Memory B cell (primary cell): ENCODE measurements around the gene PNPLA3.

ENCODE experiments used
- ATAC-seq: fragments of 150-1000 bp; cut with Tn5 transposase; 2 replicates; pipeline ENCODE4 v1.10.0; 2021; ENCODE audit warnings: low read depth, mild to moderate bottlenecking, moderate library complexity
- DNase-seq, 2 donors: peaks; one replicate each; pipeline ENCODE4 v3.0.0; 2022; ENCODE audit warnings: low spot score in 2 of 2
- H3K27ac Mint-ChIP-seq: one replicate; pipeline ENCODE4 v1.8.0; 2022; ENCODE audit warnings: mild to moderate bottlenecking, moderate library complexity, mixed read lengths
- H3K27me3 Mint-ChIP-seq: one replicate; pipeline ENCODE4 v1.8.0; 2022; ENCODE audit warnings: mixed read lengths
- H3K36me3 Mint-ChIP-seq: one replicate; pipeline ENCODE4 v1.8.0; 2022; ENCODE audit warnings: mild to moderate bottlenecking, mixed read lengths
- H3K4me1 Mint-ChIP-seq: one replicate; pipeline ENCODE4 v1.8.0; 2022; ENCODE audit warnings: mixed read lengths
- H3K4me3 Mint-ChIP-seq: one replicate; pipeline ENCODE4 v1.8.0; 2022; ENCODE audit warnings: mild to moderate bottlenecking, moderate library complexity, mixed read lengths
- H3K9me3 Mint-ChIP-seq: one replicate; pipeline ENCODE4 v1.8.0; 2022; ENCODE audit warnings: mixed read lengths

Gene PNPLA3

DNA sequence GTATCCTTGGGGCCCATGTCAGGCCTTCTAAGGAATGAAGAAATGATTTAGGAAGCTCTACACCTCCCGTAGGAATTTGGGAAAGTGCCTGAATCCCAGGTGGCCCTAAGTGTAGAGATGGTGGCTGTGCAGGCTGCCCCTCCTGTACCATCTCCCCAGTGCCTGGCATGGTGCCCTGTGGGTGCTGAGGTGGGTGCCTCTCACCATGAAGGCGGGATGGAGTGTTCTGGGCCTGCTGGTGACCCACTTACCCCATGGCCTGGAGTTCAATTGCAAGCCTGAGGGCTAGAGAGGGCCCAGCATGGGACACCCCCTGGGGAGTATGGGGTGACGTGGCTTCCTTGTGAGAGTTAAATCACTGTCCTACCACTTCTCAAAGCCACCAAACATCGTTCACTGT is 51.4 kb downstream of the PNPLA3 start:
- no peak for DNase-seq

DNA sequence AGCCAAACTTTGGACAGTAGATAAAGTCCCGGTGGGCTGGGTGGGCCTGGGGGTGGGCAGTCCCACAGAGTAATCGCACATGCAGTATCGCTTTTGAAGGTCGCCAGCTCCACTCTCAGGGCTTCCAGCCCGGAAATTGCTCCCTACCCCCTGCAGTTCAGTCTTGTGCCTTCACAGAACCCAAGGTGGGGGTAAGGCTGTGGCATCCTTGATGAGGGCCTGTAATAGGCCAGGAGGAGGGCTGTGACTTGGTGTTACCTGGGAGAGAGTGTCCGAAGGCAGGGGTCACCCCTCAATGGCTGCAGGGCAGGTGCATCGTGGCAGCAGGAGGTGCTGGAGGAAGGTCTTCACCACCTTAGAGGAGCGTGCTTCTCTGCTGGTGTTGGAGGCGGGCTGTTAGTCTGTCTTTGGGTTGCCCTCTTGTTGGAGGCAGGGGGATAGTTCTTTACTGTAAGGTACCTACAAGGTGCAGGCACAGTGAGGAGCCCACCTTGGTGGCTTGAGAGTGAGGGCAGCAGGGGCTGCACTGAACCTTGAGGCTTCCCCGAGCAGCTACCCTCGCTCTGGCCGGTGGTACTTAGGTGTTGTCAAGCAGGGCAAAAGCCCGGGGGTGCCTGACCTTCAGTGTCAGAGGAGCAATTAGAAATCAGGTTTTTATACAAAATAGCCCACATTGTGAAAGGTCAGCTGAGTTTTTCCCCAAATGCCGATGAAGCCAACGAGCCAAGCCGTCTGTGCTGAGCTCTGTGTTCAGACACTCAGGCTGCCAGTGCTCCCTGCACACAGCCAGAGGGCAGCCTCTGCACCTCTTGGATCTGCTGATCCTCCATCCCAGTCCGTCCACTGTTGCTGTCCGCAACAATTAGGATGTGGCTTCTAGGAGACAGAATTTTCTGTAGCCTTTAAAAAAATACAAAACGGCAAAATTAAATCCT is 53.5 kb downstream of the PNPLA3 start:
- no peaks in the 10 kb centered on the region for H3K9me3 Mint-ChIP-seq
- H3K36me3 Mint-ChIP-seq, result peaks cover 37% of the 10 kb centered on the region
- DNase-seq (no peak), ATAC-seq (no peak)
- no peak overlapping the region for H3K27ac Mint-ChIP-seq
- H3K4me1 Mint-ChIP-seq, result no peaks in the 10 kb centered on the region
- no peaks in the 10 kb centered on the region for H3K27me3 Mint-ChIP-seq
- no peak overlapping the region for H3K4me3 Mint-ChIP-seq

More for the DNA sequence above, 51.4 kb downstream of the PNPLA3 start:
- no peak for ATAC-seq
- no peak overlapping the region for H3K4me3 Mint-ChIP-seq
- H3K27ac Mint-ChIP-seq, result no peak overlapping the region
- H3K27me3 Mint-ChIP-seq, result no peaks in the 10 kb centered on the region
- no peaks in the 10 kb centered on the region for H3K9me3 Mint-ChIP-seq
- no peaks in the 10 kb centered on the region for H3K4me1 Mint-ChIP-seq
- peaks cover 35% of the 10 kb centered on the region for H3K36me3 Mint-ChIP-seq

DNA sequence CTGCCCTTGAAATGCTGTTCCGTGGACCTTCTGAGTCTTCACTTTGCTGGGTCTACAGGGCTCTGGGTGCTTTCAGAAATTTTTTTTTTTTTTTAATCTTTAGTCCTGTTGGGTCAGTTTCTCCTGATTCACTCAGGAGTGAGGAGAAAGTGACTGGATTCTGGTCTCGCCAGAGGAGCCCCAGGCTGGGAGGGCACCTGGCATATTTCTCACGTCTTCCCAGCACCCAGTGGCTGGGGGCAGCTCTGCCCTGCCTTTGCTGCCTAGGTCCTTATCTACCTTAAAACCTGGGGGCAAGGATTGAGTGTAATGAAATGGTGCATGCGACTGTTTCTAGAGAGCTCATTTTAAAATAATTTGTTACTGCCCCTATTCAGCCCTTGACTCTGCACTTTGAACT is 55.0 kb downstream of the PNPLA3 start:
- Mint-ChIP-seq H3K36me3 (peaks cover 38% of the 10 kb centered on the region), H3K4me1 (no peaks in the 10 kb centered on the region), H3K9me3 (no peaks in the 10 kb centered on the region), H3K27me3 (no peaks in the 10 kb centered on the region), H3K4me3 (no peak overlapping the region), H3K27ac (no peak overlapping the region)
- no peak for DNase-seq
- no peak for ATAC-seq

DNA sequence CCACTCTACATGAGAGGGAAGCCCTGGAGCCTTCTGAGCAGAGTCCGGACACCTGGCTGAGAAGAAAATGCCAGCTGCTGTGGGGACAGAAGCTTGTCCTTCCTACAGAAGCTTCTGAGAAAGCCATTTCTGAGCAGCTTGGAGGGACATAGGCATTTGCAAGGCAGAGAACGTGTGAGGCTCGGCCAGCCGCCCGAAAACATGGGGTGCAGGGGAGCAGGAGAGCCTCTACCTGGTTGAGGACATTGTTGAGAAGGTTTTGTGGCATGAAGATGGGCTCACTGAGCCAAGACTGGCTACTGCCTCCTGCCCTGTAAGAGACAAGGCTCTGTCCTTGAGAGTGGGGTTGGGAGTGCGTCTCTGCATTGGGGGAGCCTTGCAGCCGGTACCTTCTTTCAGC is 57.0 kb downstream of the PNPLA3 start:
- no peak for DNase-seq
- H3K4me3 Mint-ChIP-seq, result no peak overlapping the region
- H3K9me3 Mint-ChIP-seq, result no peaks in the 10 kb centered on the region
- H3K27ac Mint-ChIP-seq, result no peak overlapping the region
- no peaks in the 10 kb centered on the region for H3K27me3 Mint-ChIP-seq
- H3K36me3 Mint-ChIP-seq, result peaks cover 39% of the 10 kb centered on the region
- H3K4me1 Mint-ChIP-seq, result no peaks in the 10 kb centered on the region
- no peak for ATAC-seq

DNA sequence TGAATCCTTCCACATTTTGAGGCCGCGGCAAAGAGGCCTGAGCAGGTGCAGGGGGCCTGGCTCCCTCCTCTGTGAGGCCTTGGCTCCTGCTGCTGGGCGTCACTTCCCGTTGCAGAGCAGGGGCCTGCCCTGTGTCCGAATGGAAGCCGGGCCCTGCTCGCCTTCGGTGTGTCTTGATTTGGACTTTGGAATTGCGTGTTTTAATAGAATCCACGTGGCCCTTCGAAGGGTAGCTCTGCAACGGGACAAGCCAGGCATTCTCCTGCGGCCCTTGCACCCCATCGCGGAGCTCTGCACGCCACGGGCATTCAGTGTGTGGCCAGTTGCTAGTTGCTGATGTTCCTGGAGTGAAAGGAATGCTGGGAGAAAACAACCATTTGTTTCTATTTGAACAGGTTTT is 57.4 kb downstream of the PNPLA3 start:
- Mint-ChIP-seq H3K4me3 (no peak overlapping the region), H3K27me3 (no peaks in the 10 kb centered on the region), H3K4me1 (no peaks in the 10 kb centered on the region), H3K36me3 (peaks cover 35% of the 10 kb centered on the region), H3K27ac (no peak overlapping the region), H3K9me3 (no peaks in the 10 kb centered on the region)
- DNase-seq, result no peak
- ATAC-seq, result no peak

DNA sequence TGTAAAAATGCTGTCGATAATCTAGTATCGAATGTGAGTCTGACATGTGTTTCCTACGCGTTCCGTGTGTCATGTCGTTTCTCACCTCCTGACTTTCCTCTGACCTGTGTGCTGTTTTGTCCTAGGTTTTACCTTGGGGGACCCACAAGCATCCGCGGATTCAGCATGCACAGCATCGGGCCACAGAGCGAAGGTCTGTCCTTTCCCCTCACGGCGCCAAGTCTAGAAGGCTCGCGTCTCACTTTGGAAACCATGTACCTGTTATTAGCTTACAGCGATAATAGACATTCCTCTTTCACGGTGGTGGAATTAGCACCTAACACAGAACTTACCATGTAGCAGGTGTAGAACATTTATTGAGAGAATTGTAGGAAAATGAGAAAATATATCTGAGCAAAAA is 60.2 kb downstream of the PNPLA3 start:
- Mint-ChIP-seq H3K27me3 (no peaks in the 10 kb centered on the region), H3K36me3 (peaks cover 34% of the 10 kb centered on the region), H3K27ac (no peak overlapping the region), H3K9me3 (no peaks in the 10 kb centered on the region), H3K4me1 (peaks cover 2% of the 10 kb centered on the region), H3K4me3 (no peak overlapping the region)
- no peak for DNase-seq
- no peak for ATAC-seq

DNA sequence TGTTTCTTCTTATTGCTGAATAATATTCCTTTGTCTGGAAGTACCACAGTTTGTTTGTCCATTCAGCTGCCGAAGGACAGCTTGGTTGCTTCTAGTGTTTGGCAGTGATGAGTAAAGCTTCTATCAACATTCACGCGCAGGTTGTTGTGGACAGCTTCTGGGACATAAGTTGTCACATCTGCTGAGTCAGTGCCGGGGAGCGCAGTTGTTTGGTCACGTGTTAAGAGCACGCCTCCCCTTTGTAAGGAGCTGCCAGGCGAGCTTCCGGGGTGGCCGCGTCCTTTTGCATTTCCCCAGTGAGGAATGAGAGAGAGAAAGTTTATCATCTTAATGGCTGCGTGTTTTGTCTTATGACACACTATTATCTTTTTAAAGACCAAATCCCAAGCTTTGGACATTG is 61.9 kb downstream of the PNPLA3 start:
- H3K36me3 Mint-ChIP-seq, result peaks cover 29% of the 10 kb centered on the region
- no peak overlapping the region for H3K27ac Mint-ChIP-seq
- H3K4me1 Mint-ChIP-seq, result peaks cover 2% of the 10 kb centered on the region
- DNase-seq, result no peak
- H3K9me3 Mint-ChIP-seq, result no peaks in the 10 kb centered on the region
- no peak overlapping the region for H3K4me3 Mint-ChIP-seq
- no peak for ATAC-seq
- no peaks in the 10 kb centered on the region for H3K27me3 Mint-ChIP-seq

DNA sequence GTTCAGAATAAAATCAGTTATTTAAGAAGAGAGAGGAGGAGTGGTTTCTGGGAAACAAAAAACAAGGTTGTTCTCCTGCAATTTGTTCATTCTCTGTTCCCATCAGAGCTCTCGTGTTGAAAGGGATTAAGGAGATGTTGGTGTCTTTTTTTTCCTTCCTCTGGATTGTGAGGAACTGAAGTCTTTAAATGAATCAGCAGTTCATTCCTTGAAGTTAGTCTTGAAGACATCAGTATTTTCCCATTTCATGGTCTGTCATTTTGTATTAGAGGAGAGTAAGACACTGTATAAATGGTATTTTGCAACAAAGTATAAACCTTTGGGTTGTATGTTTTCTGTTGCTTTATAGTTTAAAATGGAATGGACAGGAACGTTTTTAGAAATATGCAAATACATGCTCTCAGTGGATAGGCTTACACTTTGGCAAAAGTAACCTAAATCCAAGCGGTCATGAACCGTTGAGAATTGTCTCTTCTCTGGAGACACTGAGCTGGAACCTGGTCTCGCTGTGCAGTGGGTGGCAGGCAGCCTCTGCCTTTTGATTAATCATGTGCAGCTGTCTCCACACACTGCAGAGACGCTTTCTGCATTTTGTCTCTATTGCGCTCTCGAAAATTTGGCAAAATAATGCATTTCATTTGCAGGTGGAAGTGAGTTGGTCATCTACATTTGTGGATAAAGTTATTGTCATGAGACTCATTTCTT is 64.7 kb downstream of the PNPLA3 start:
- no peak for ATAC-seq
- H3K4me1 Mint-ChIP-seq, result peaks cover 7% of the 10 kb centered on the region
- H3K9me3 Mint-ChIP-seq, result no peaks in the 10 kb centered on the region
- DNase-seq, result no peak
- H3K4me3 Mint-ChIP-seq, result no peak overlapping the region
- H3K36me3 Mint-ChIP-seq, result peaks cover 39% of the 10 kb centered on the region
- H3K27ac Mint-ChIP-seq, result no peak overlapping the region
- no peaks in the 10 kb centered on the region for H3K27me3 Mint-ChIP-seq

DNA sequence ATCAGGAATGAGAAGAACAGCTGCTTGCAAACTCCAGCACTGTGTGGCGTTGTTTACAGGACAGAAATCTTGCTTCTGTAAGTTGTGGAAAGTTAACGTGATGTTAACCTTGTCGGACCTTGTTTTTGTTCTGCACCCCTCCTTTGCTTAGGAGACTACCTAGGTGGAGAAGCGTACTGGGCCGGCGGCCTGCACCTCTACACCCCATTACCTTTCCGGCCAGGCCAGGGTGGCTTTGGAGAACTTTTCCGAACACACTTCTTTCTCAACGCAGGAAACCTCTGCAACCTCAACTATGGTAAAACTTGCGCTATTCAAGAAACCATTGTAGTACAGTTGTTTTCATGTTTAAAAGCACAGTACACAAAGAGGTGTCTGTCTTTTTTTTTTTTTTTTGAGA is 65.4 kb downstream of the PNPLA3 start:
- peak overlapping the region; percentile 3 for H3K27ac Mint-ChIP-seq

DNA sequence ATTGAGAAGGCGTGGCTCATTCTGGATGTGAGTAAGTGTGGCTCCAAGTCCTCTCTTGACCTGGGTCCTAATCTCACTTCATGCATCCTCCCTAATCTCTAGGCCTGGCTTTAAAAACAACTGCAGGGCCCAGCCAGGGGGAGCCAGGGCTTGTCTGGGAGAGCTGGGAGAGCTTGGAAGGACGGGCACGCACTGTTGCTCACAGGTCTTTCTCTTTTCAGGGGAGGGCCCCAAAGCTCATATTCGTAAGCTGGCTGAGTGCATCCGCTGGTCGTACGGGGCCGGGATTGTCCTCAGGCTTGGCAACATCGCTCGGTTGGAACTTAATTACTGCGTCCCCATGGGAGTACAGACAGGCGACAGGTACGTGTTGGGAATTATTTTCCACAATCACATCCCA is 66.4 kb downstream of the PNPLA3 start:
- no peaks in the 10 kb centered on the region for H3K9me3 Mint-ChIP-seq
- H3K36me3 Mint-ChIP-seq, result peaks cover 35% of the 10 kb centered on the region
- ATAC-seq, result no peak
- no peak for DNase-seq
- H3K27ac Mint-ChIP-seq, result no peak overlapping the region
- no peak overlapping the region for H3K4me3 Mint-ChIP-seq
- H3K4me1 Mint-ChIP-seq, result peaks cover 14% of the 10 kb centered on the region
- H3K27me3 Mint-ChIP-seq, result no peaks in the 10 kb centered on the region

More for the DNA sequence above, 65.4 kb downstream of the PNPLA3 start:
- no peak for ATAC-seq
- Mint-ChIP-seq H3K9me3 (no peaks in the 10 kb centered on the region), H3K4me1 (peaks cover 12% of the 10 kb centered on the region), H3K27me3 (no peaks in the 10 kb centered on the region), H3K36me3 (peaks cover 35% of the 10 kb centered on the region), H3K4me3 (no peak overlapping the region)
- no peak for DNase-seq

DNA sequence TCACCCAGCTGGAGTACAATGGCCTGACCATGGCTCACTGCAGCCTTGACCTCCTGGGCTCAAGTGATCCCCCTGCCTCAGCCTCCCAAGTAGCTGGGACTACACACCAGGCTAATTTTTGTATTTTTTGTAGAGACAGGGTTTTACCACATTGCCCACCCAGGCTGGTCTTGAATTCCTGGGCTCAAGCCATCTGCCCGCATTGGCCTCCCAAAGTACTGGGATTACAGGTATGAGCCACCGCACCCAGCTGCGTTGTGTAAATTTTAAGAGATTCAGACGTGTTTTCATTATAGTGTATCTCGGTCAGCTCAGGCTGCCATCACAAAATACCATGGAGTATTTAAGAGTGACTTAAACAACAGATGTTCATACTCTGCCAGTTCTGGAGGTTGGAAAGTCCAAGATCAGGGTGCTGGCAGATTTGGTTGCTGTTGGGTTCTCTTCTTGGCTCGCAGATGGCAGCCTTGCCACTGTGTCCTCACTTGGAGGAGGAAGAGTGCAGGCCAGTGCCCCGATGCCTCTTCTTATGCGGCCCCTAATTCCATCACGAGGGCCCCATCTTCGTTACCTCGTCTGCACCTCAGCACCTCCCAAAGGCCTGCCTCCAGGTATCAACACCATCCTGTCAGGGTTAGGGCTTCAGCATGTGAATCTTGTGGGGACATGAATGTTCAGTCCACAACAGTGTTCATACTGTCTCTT is 67.9 kb downstream of the PNPLA3 start:
- no peak overlapping the region for H3K4me3 Mint-ChIP-seq

DNA sequence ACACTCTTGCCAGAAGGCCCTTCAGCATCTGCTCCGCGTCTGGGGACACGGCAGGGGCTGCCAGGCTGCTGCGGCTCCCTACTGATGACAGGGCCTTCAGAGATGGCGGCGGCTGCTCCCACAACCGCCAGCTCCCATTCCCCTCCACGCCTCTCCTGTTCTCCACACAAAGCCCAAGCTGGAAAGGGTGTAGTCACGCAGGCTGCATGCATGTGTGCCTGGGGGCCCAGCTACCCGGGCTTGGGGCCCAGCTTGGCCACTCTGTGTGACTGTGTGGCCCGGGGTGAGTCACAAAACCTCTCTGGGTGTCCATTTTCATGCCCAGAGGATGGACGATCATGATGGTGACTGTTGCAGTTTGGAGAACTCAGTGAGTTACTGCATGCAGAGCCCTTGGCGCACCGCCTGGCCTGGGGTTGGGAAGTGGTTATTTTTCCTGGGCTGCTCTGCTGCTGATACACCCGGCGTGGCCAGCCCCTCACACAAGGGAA is 68.8 kb downstream of the PNPLA3 start:
- peak overlapping the region; percentile 14 for H3K27ac Mint-ChIP-seq
- H3K4me1 Mint-ChIP-seq, result peaks cover 32% of the 10 kb centered on the region
- H3K36me3 Mint-ChIP-seq, result peaks cover 30% of the 10 kb centered on the region
- no peak for DNase-seq
- no peaks in the 10 kb centered on the region for H3K9me3 Mint-ChIP-seq
- no peak for ATAC-seq
- no peaks in the 10 kb centered on the region for H3K27me3 Mint-ChIP-seq
- no peak overlapping the region for H3K4me3 Mint-ChIP-seq

More for the DNA sequence above, 67.9 kb downstream of the PNPLA3 start:
- H3K27me3 Mint-ChIP-seq, result no peaks in the 10 kb centered on the region
- no peak for ATAC-seq
- H3K36me3 Mint-ChIP-seq, result peaks cover 32% of the 10 kb centered on the region
- H3K9me3 Mint-ChIP-seq, result no peaks in the 10 kb centered on the region
- DNase-seq, result no peak
- peaks cover 26% of the 10 kb centered on the region for H3K4me1 Mint-ChIP-seq
- peak overlapping the region; percentile 53 for H3K27ac Mint-ChIP-seq

DNA sequence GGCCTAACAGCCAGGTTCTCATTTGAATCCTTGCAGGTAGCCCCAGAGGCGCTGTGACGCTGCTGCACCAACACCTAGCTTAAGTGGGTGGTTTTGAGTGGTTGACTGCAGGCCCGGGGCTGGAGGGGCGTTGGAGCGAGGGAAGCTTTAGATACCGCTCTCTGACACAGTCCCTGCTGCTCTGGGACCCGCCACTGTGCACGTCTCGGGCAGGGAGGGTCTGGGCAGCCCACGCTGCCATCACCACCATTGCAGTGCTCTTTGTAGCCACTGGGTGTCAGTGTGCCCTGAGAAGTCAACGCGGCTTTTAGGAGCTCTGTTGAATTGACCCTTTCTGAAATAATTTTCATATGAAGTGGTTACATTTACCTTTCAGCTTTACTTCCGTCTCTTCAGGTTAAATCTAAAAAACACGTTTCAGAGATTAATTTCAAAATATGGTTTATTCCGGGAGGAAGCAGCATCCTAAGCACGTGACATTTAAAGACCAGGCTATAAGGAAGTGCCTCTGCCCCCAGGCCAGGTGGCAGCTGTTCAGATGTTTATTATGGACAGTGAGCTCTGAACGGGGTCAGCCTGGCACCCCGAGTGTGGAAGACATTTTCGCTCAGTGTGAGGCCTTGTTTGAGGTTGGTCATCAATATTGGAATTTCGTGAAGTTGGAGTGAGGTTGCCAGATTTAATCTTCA is 69.6 kb downstream of the PNPLA3 start:
- ATAC-seq (peak; percentile 41), DNase-seq (peak; percentile 65 to 70)
- no peak overlapping the region for H3K4me3 Mint-ChIP-seq
- H3K27me3 Mint-ChIP-seq, result no peaks in the 10 kb centered on the region
- H3K27ac Mint-ChIP-seq, result peak overlapping the region; percentile 79
- H3K9me3 Mint-ChIP-seq, result no peaks in the 10 kb centered on the region
- peaks cover 27% of the 10 kb centered on the region for H3K36me3 Mint-ChIP-seq
- peaks cover 32% of the 10 kb centered on the region for H3K4me1 Mint-ChIP-seq
